ENCODE results near the gene ARHGEF2. TPM values are rescaled to one million over a fixed set of nuclear protein-coding genes. Genes with fewer than 3 reads are reported as not detected.

Gene ARHGEF2
- total RNA-seq, 2 donors from 2014 or later, result 162 to 166 TPM

DNA sequence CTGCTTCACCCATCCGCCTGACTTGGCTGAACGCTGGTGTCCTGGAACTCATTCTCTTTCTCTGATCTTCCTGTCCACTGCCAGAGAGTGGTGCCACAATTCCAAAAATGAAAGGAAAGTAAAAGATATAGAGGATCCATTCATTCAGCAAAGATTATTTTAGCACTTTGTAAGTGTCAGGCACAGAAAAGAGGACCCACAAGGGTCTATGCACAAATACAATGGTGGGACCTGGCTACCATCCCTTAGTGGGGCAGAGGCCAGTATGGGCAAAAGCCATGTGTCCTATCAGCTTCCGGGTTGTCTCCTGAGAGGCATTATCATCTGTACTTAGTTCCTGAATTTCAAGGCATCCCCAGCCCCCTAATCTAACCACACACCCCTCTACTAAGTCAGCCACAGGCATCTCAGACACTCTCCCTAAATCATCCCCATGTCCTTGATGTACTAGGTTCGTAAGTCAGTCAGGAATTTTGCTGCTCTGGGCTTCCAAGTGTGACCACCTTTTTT, 23.4 kb upstream of the ARHGEF2 start:
- H3K4me1 ChIP-seq (ENCODE audit: control insufficient read depth in 1 of 2, low read depth in 2 of 2), result no peaks in the 10 kb centered on the region
- no peak for ATAC-seq (ENCODE audit: insufficient number of reproducible peaks, low FRiP score, low read depth)
- H3K27me3 ChIP-seq (replicated peaks; ENCODE audit: insufficient read depth), result no peaks in the 10 kb centered on the region
- TF ChIP-seq, protein P1, sequence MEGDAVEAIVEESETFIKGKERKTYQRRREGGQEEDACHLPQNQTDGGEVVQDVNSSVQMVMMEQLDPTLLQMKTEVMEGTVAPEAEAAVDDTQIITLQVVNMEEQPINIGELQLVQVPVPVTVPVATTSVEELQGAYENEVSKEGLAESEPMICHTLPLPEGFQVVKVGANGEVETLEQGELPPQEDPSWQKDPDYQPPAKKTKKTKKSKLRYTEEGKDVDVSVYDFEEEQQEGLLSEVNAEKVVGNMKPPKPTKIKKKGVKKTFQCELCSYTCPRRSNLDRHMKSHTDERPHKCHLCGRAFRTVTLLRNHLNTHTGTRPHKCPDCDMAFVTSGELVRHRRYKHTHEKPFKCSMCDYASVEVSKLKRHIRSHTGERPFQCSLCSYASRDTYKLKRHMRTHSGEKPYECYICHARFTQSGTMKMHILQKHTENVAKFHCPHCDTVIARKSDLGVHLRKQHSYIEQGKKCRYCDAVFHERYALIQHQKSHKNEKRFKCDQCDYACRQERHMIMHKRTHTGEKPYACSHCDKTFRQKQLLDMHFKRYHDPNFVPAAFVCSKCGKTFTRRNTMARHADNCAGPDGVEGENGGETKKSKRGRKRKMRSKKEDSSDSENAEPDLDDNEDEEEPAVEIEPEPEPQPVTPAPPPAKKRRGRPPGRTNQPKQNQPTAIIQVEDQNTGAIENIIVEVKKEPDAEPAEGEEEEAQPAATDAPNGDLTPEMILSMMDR (IDR thresholded peaks at IDR 0.05), result no peak
- H3K36me3 ChIP-seq, result no peaks in the 10 kb centered on the region
- no peak for DNase-seq (ENCODE audit: low spot score)
- H3K27ac ChIP-seq, result no peak overlapping the region
- no peak overlapping the region for H3K4me3 ChIP-seq
- H3K9me3 ChIP-seq, result no peaks in the 10 kb centered on the region

DNA sequence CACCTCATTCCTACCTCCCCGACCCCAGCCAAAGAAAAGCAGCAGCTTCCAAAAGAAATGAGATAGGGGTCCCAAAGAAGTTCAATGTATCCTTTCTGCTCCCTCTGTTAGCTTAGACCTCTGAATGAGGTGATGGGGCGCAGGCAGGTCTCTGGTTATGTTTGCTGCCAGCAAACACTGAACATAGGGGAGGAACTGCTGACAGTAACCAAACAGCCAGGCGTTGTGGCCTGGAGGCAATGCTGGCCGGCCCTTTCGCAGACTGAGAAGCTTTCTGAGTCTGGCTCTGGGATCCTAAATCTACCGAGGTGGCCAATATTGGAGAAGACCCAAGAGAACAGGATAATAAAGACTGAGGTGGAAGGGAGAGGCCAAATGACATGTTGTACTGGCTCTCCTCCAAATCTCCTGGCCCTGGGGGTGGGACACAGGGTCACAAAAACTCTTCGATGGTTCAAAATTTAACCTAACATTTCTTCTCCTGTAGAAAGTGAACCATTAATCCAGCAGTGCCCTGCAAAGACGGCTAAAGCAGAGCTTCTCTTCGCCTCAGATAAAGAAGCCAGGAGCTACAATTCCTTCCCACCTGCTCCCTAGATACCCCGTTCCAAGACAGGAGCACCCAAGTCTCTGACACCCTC, 22.8 kb upstream of the ARHGEF2 start:
- Histone ChIP-seq H3K9me3 (no peaks in the 10 kb centered on the region), H3K27ac (no peak overlapping the region), H3K36me3 (no peaks in the 10 kb centered on the region), H3K4me1 (ENCODE audit: control insufficient read depth in 1 of 2, low read depth in 2 of 2) (no peaks in the 10 kb centered on the region), H3K4me3 (no peak overlapping the region), H3K27me3 (replicated peaks; ENCODE audit: insufficient read depth) (no peaks in the 10 kb centered on the region)
- DNase-seq (ENCODE audit: low spot score), result no peak
- TF ChIP-seq, protein P1 (IDR thresholded peaks at IDR 0.05), result no peak
- ATAC-seq (ENCODE audit: insufficient number of reproducible peaks, low FRiP score, low read depth), result no peak

DNA sequence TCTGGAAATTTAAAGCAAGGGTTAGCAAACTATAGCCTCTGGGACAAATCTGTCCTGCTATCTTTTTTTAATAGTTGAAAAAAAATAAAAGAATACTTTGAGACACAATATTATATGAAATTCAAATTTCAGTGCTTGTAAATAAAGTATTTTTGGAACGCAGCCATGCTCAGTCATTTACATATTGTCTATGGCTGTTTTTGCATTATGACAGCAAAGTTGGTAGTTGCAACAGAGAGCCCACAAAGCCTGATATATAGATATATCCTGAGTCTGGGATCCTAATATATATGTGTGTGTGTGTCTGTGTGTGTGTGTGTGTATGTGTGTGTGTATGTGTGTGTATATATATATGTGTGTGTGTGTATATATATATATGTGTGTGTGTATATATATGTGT, 21.6 kb upstream of the ARHGEF2 start:
- no peaks in the 10 kb centered on the region for H3K9me3 ChIP-seq
- no peak for ATAC-seq (ENCODE audit: insufficient number of reproducible peaks, low FRiP score, low read depth)

DNA sequence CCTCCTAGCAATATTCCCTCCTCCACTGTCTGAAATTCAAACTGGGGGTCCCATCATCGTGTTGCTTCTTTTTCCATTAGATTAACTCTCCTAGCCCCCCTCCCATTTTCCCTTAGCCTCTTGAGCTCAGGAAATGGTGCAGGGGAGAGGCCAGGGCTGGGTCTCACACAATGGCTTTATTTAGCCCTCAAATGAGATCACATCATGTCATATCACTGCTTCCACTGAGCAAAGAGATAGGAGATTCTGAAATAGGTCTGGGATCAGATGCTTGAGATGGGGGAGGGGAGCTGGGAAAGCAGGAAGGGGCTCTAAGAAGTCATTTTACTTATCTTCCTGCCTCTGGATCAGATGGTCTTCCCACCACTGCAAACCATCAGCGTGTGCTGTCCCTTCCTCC, 17.8 kb upstream of the ARHGEF2 start:
- H3K4me3 ChIP-seq, result no peak overlapping the region
- peaks cover 0 to 5% of the 10 kb centered on the region in 2 donors for H3K4me1 ChIP-seq (ENCODE audit: control insufficient read depth in 1 of 2, low read depth in 2 of 2)
- ATAC-seq (ENCODE audit: insufficient number of reproducible peaks, low FRiP score, low read depth) (no peak), DNase-seq (ENCODE audit: low spot score) (no peak)
- no peaks in the 10 kb centered on the region for H3K9me3 ChIP-seq
- H3K27me3 ChIP-seq (replicated peaks; ENCODE audit: insufficient read depth), result no peaks in the 10 kb centered on the region
- H3K27ac ChIP-seq, result no peak overlapping the region
- TF ChIP-seq, protein P1 (IDR thresholded peaks at IDR 0.05), result no peak
- no peaks in the 10 kb centered on the region for H3K36me3 ChIP-seq

More for the DNA sequence above, 21.6 kb upstream of the ARHGEF2 start:
- Histone ChIP-seq H3K4me1 (ENCODE audit: control insufficient read depth in 1 of 2, low read depth in 2 of 2) (no peaks in the 10 kb centered on the region), H3K36me3 (no peaks in the 10 kb centered on the region), H3K27me3 (replicated peaks; ENCODE audit: insufficient read depth) (no peaks in the 10 kb centered on the region), H3K27ac (no peak overlapping the region), H3K4me3 (no peak overlapping the region)
- no peak for DNase-seq (ENCODE audit: low spot score)
- TF ChIP-seq, protein P1 (IDR thresholded peaks at IDR 0.05), result no peak

DNA sequence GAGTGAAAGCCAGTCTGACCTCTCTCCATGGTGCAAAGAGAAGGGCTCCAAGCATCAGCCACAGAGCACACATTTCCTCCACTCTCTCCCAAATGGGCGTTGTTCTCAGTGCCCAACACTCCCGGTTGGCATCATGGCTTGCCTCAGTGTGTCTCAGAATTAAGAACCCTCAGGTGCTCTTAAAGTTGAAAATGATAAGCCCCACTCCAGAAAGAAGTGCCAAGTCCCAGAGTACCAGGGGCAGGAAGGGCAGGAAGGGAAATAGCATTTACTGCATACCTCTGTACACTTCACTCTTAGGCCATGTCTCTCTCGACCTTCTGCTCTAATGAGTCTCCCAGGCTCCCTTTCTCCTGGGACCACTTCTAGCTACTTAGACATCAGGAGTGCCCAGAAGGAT, 15.2 kb upstream of the ARHGEF2 start:
- no peak overlapping the region for H3K4me3 ChIP-seq
- DNase-seq (ENCODE audit: low spot score) (no peak), ATAC-seq (ENCODE audit: insufficient number of reproducible peaks, low FRiP score, low read depth) (no peak)
- no peak overlapping the region for H3K27ac ChIP-seq
- no peaks in the 10 kb centered on the region for H3K27me3 ChIP-seq (replicated peaks; ENCODE audit: insufficient read depth)
- H3K9me3 ChIP-seq, result no peaks in the 10 kb centered on the region
- no peaks in the 10 kb centered on the region for H3K36me3 ChIP-seq
- TF ChIP-seq, protein P1 (IDR thresholded peaks at IDR 0.05), result no peak
- H3K4me1 ChIP-seq (ENCODE audit: control insufficient read depth in 1 of 2, low read depth in 2 of 2), result peaks cover 0 to 15% of the 10 kb centered on the region in 2 donors

Data from thoracic aorta (tissue), 2 donors.